GM12878 (cell line): ENCODE results near the gene ATP10D. TPM values are rescaled to one million over a fixed set of nuclear protein-coding genes. Genes with fewer than 3 reads are reported as not detected.

Experiments used
- ATAC-seq: fragments of 200-7000 bp; cut with Tn5 transposase; 3 replicates; pipeline ENCODE4 v1.9.1; 2020; ENCODE audit warnings: mild to moderate bottlenecking, moderate library complexity
- BruUV-seq: library from RNA; stranded (reverse); fragments of 400-500 nt; replicated peaks from 2 replicates; lab custom pipeline; 2021; lab: Mats Ljungman, UMichigan
- CTCF ChIA-PET: fragments of 300-600 bp; sonication (Branson Sonifier 250); formaldehyde crosslinking; extraction: SDS; loops from one replicate; lab custom pipeline; 2021; ENCODE audit warnings: inconsistent platforms; lab: Yijun Ruan, JAX
- POLR2A ChIA-PET: fragments of 350-600 bp; formaldehyde crosslinking; extraction: SDS; loops from one replicate; lab custom pipeline; 2021; ENCODE audit warnings: inconsistent platforms; lab: Charles Lee
- RAD21 ChIA-PET: fragments of 300-600 bp; sonication (Branson Sonifier 250); formaldehyde crosslinking; loops from one replicate; lab custom pipeline; 2023; ENCODE audit warnings: antibody characterized with exemption; ENCODE audit not compliant: unreplicated experiment; lab: Charles Lee
- SMC1A ChIA-PET: fragments of 300-600 bp; sonication (Branson Sonifier 250); formaldehyde crosslinking; loops from one replicate; lab custom pipeline; 2023; ENCODE audit not compliant: unreplicated experiment, uncharacterized antibody; lab: Charles Lee
- DNase-seq: peaks from one replicate; pipeline ENCODE4 v3.0.0-alpha.2; 2011; ENCODE audit warnings: low read depth, low spot score
- FAIRE-seq: peaks from 3 replicates; lab custom pipeline; 2011; peaks lifted over from hg19 to GRCh38; lab: Jason Lieb, UNC
- H2AFZ ChIP-seq: 2 replicates; pipeline ENCODE4 v1.6.0; 2011; ENCODE audit warnings: low read depth, low read length, control low read depth; ENCODE audit not compliant: control insufficient read depth
- H3K27ac ChIP-seq: 2 replicates; pipeline ENCODE4 v1.5.1; 2011; ENCODE audit warnings: control low read depth; ENCODE audit not compliant: control insufficient read depth, insufficient read depth
- H3K27me3 ChIP-seq, 2 experiments: replicated peaks in 1 of 2; 2 replicates each; pipeline versions ENCODE4 v1.6.0 to v1.6.1; 2011; ENCODE audit warnings: low read length in 1 of 2; ENCODE audit not compliant: control insufficient read depth in 2 of 2, insufficient read depth in 2 of 2
- H3K36me3 ChIP-seq, 2 experiments: 2 replicates each; pipeline ENCODE4 v1.5.1; 2011; ENCODE audit warnings: low read length in 1 of 2; ENCODE audit not compliant: control insufficient read depth in 2 of 2, insufficient read depth in 2 of 2
- H3K4me1 ChIP-seq: 2 replicates; pipeline ENCODE4 v1.6.1; 2011; ENCODE audit warnings: mild to moderate bottlenecking, low read length, moderate library complexity, mixed read lengths; ENCODE audit not compliant: control insufficient read depth, insufficient read depth
- H3K4me2 ChIP-seq: 2 replicates; pipeline ENCODE4 v1.6.0; 2011; ENCODE audit warnings: control low read depth; ENCODE audit not compliant: control insufficient read depth, insufficient read depth
- H3K4me3 ChIP-seq: fragments of 200-600 bp; sonication (generic); 2 replicates; pipeline ENCODE4 v1.5.1; 2016
- H3K79me2 ChIP-seq: 2 replicates; pipeline ENCODE4 v1.6.0; 2011; ENCODE audit warnings: low read length; ENCODE audit not compliant: control insufficient read depth, insufficient read depth
- H3K9ac ChIP-seq: 2 replicates; pipeline ENCODE4 v1.8.0; 2011; ENCODE audit warnings: low read length, control low read depth, mixed read lengths; ENCODE audit not compliant: control insufficient read depth, insufficient read depth
- H3K9me3 ChIP-seq: replicated peaks from 3 replicates; pipeline ENCODE4 v1.5.1; 2011; ENCODE audit warnings: mild to moderate bottlenecking, low read length; ENCODE audit not compliant: control insufficient read depth, insufficient read depth
- H4K20me1 ChIP-seq: 2 replicates; pipeline ENCODE4 v1.6.0; 2011; ENCODE audit not compliant: control insufficient read depth, insufficient read depth
- BRCA1 ChIP-seq: IDR thresholded peaks from 2 replicates; pipeline ENCODE4 v1.6.1; 2011; ENCODE audit warnings: low read depth, low read length, improper control_type of control experiment
- CBX5 ChIP-seq: sonication (generic); IDR thresholded peaks from 2 replicates; pipeline ENCODE4 v1.6.1; 2016; ENCODE audit warnings: low read depth, moderate library complexity, mild to moderate bottlenecking, inconsistent platforms
- CHD4 ChIP-seq: fragments of 200-600 bp; sonication (generic); IDR thresholded peaks from 2 replicates; pipeline ENCODE4 v1.6.1; 2016; ENCODE audit warnings: mild to moderate bottlenecking
- EP300 ChIP-seq, 2 experiments: fragments of 150-350 bp in 1 of 2; IDR thresholded peaks; 2 replicates each; pipeline ENCODE4 v1.6.1; 2011 to 2012; ENCODE audit warnings: low read depth in 2 of 2, low read length in 2 of 2, borderline replicate concordance in 1 of 2, improper control_type of control experiment in 1 of 2, inconsistent platforms in 1 of 2; ENCODE audit not compliant: control insufficient read depth in 1 of 2
- HDGF ChIP-seq: fragments of 450-650 bp; IDR thresholded peaks from 2 replicates; pipeline ENCODE4 v1.6.1; 2016; ENCODE audit warnings: antibody characterized with exemption
- IKZF2 ChIP-seq, 2 experiments: fragments of 450-650 bp; IDR thresholded peaks; 2 replicates each; pipeline ENCODE4 v1.6.1; 2017; ENCODE audit warnings: mild to moderate bottlenecking in 2 of 2, moderate library complexity in 2 of 2
- JUND ChIP-seq: IDR thresholded peaks from 2 replicates; pipeline ENCODE4 v1.6.1; 2012; ENCODE audit warnings: low read depth, mild to moderate bottlenecking, low read length, improper control_type of control experiment, moderate library complexity
- NFIC ChIP-seq: IDR thresholded peaks from 2 replicates; pipeline ENCODE4 v1.6.1; 2012; ENCODE audit warnings: low read depth, mild to moderate bottlenecking, inconsistent platforms, low read length, moderate library complexity
- NFYB ChIP-seq: IDR thresholded peaks from 2 replicates; pipeline ENCODE4 v1.6.1; 2011; ENCODE audit warnings: low read depth, mild to moderate bottlenecking, low read length, improper control_type of control experiment, moderate library complexity; ENCODE audit not compliant: insufficient read depth
- NR2C2 ChIP-seq: IDR thresholded peaks from 2 replicates; pipeline ENCODE4 v1.6.1; 2011; ENCODE audit warnings: borderline replicate concordance, low read depth; ENCODE audit not compliant: control insufficient read depth, insufficient read length
- RAD21 ChIP-seq: IDR thresholded peaks from 2 replicates; pipeline ENCODE4 v1.6.1; 2011; ENCODE audit warnings: mild to moderate bottlenecking, low read depth, low read length, moderate library complexity; ENCODE audit not compliant: insufficient read depth
- SIX5 ChIP-seq: IDR thresholded peaks from 2 replicates; pipeline ENCODE4 v1.6.1; 2011; ENCODE audit warnings: mild to moderate bottlenecking, low read depth, low read length, moderate library complexity; ENCODE audit not compliant: severe bottlenecking
- TARDBP ChIP-seq: IDR thresholded peaks from 2 replicates; pipeline ENCODE4 v1.6.1; 2016; ENCODE audit warnings: borderline replicate concordance
- YBX1 ChIP-seq: fragments of 450-650 bp; IDR thresholded peaks from 2 replicates; pipeline ENCODE4 v1.6.1; 2016; ENCODE audit warnings: antibody characterized with exemption
- WGBS: methylation state at CpG from one replicate; pipeline ENCODE4 v1.1.6; 2016; ENCODE audit warnings: low lambda C conversion rate; ENCODE audit not compliant: insufficient replicate concordance, insufficient coverage; ENCODE audit errors: missing lambda C conversion rate; 5-methylcytosine and 5-hydroxymethylcytosine counted together
- in situ Hi-C: fragments of 300-500 bp; cut with MboI; formaldehyde crosslinking; loops from 9 replicates; pipeline ENCODE4 v1.14.3; 2018; ENCODE audit warnings: mixed read lengths
- intact Hi-C: fragments of 100-400 bp; cut with micrococcal nuclease; formaldehyde crosslinking; loops from one replicate; pipeline ENCODE4 v1.14.2; 2022; ENCODE audit not compliant: unreplicated experiment
- polyA plus RNA-seq, 11 experiments: library from polyadenylated mRNA; depleted of rRNA in 4 of 11; unstranded in 6 of 11; stranded (reverse) in 5 of 11; fragments of >200 nt; fragmentation: Nextera tagmentation in 4 of 11; fragmentation: Illumina TruSeq in 1 of 11; extraction: Ambion mirVana in 4 of 11; extraction: Trizol in 1 of 11; gene quantifications; 1 replicate in 1 of 11; 2 replicates in 10 of 11; pipeline versions ENCODE4 v1.2.1 to v1.2.3, GENCODE V29; 2011 to 2016; ENCODE audit warnings: inconsistent platforms in 2 of 11, missing spikeins in 2 of 11, low read depth in 1 of 11
- total RNA-seq, 4 experiments: library from RNA; depleted of rRNA in 3 of 4; stranded (reverse); fragments of >200 nt in 3 of 4; fragmentation: Illumina TruSeq in 1 of 4; extraction: Trizol in 1 of 4; gene quantifications; 2 replicates each; pipeline versions ENCODE4 v1.2.1 to v1.2.3, GENCODE V29; 2013 to 2021
- TF ChIP-seq, protein P1 (sequence below): IDR thresholded peaks from 2 replicates; pipeline ENCODE4 v1.6.1; 2011; ENCODE audit warnings: borderline replicate concordance, low read depth, mild to moderate bottlenecking, moderate library complexity, mixed read lengths, low read length; ENCODE audit not compliant: insufficient read depth; ENCODE audit errors: extremely low read length

The ATP10D gene
- total and polyA plus RNA-seq, 10 of the 15 experiments (the other 5 are each of a cell fraction or from before 2014, with no cell fraction given), result 10.2 to 50.3 (median 19.1) TPM

DNA sequence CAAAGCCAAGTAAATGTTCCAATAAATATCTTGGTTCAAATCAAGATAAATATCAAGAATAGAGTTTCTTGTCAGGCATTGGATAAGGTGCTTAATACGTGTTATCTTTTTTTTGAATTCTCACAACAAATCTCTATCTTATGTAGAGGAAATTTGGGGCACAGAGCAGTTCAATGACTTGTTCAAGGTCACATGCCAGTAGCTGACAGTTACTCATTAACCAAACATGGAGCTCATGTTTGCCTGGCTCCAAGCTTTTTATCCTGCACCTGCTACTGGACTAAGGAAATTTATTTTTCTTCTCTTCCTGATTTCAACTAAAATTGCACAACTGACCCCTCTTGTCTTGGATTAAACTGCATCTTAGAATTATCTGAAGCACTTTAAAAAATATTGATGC lies 76.3 kb downstream of the ATP10D start:
- intact Hi-C loops, result loop anchor here (5.0 kb wide), 1 partner anchor 174 kb away; no protein-coding TSS in a partner anchor
- H3K27ac ChIP-seq, result no peak overlapping the region
- no peaks in the 10 kb centered on the region for H4K20me1 ChIP-seq
- SMC1A ChIA-PET, result interaction anchor here (0.5 to 1.0 kb wide), 4 partner anchors 10 to 125 kb away, joined by 3 read pairs; partner anchors contain the start of gene COMMD8
- no peak for TF ChIP-seq NR2C2
- TF ChIP-seq EP300 (IDR thresholded peaks at IDR 0.05; ENCODE audit: borderline replicate concordance in 1 of 2, control insufficient read depth in 1 of 2, low read depth in 2 of 2, low read length in 2 of 2), result no peak
- no peak for TF ChIP-seq CHD4
- TF ChIP-seq NFYB, result no peak
- TF ChIP-seq SIX5, result no peak
- TF ChIP-seq RAD21, result no peak
- TF ChIP-seq YBX1, result no peak
- TF ChIP-seq IKZF2 (IDR thresholded peaks at IDR 0.05), result no peak
- TF ChIP-seq, protein P1, sequence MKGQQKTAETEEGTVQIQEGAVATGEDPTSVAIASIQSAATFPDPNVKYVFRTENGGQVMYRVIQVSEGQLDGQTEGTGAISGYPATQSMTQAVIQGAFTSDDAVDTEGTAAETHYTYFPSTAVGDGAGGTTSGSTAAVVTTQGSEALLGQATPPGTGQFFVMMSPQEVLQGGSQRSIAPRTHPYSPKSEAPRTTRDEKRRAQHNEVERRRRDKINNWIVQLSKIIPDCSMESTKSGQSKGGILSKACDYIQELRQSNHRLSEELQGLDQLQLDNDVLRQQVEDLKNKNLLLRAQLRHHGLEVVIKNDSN, result no peak
- no peak for TF ChIP-seq NFIC
- no peak for TF ChIP-seq BRCA1
- no peak for TF ChIP-seq CBX5
- TF ChIP-seq TARDBP, result no peak
- no peak for TF ChIP-seq HDGF
- no peak for TF ChIP-seq JUND
- 0% methylated on average over 1 of the region's 1 CpG for WGBS
- no peak for DNase-seq
- no peak for FAIRE-seq
- peaks cover 5% of the 10 kb centered on the region; the same call in 1 of the 2 replicates for H3K4me1 ChIP-seq
- H3K4me2 ChIP-seq, result no peak overlapping the region
- in situ Hi-C loops, result no loop called here
- BruUV-seq, result no TSS peak
- CTCF ChIA-PET, result interaction anchor here (0.6 to 1.0 kb wide), 6 partner anchors 24 to 178 kb away, joined by 3 to 4 read pairs (median 3); partner anchors contain the start of gene ATP10D
- H3K79me2 ChIP-seq, result no peaks in the 10 kb centered on the region
- H3K9me3 ChIP-seq, result peaks cover 2% of the 10 kb centered on the region; the same call in 1 of the 3 replicates
- no peak overlapping the region for H3K4me3 ChIP-seq
- H3K36me3 ChIP-seq, result peaks cover 4 to 7% of the 10 kb centered on the region in 2 experiments
- no peak overlapping the region for H2AFZ ChIP-seq
- H3K9ac ChIP-seq, result no peak overlapping the region
- ATAC-seq, result no peak
- POLR2A ChIA-PET, result interaction anchor here (1.0 kb wide), 1 partner anchor 103 kb away, joined by 3 read pairs; no protein-coding TSS in a partner anchor
- no peaks in the 10 kb centered on the region; a peak in 1 of 4 replicates for H3K27me3 ChIP-seq
- RAD21 ChIA-PET, result interaction anchor here (0.8 to 1.4 kb wide), 2 partner anchors 68 to 98 kb away, joined by 3 to 4 read pairs; partner anchors contain the start of gene COMMD8
